ENCODE data around the gene SORCS3. TPM values are rescaled to one million over a fixed set of nuclear protein-coding genes. Genes with fewer than 3 reads are reported as not detected.

The SORCS3 gene
- total and polyA plus RNA-seq, 4 donors: 0.14 TPM; not detected in 3

DNA sequence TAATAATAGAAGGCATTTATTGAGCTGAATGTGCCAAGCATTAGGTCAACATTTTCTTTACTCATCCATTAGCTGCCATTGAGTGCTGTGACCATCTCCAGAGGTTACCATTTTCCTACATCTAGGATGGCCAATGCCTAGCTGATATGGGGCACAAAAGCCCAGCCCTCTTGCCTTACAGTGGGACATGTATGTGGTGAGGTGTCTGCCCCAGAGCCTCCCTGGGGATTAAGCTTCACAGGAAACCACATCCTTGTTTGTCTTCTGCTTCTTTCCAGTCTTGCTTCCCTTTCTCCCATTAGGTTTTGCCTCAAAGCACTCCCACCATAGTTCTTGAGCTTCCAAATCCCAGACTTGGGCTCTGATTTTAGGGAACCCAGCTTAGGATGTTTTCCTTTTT is 258.7 kb downstream of the SORCS3 start:
- TF ChIP-seq, protein P1, sequence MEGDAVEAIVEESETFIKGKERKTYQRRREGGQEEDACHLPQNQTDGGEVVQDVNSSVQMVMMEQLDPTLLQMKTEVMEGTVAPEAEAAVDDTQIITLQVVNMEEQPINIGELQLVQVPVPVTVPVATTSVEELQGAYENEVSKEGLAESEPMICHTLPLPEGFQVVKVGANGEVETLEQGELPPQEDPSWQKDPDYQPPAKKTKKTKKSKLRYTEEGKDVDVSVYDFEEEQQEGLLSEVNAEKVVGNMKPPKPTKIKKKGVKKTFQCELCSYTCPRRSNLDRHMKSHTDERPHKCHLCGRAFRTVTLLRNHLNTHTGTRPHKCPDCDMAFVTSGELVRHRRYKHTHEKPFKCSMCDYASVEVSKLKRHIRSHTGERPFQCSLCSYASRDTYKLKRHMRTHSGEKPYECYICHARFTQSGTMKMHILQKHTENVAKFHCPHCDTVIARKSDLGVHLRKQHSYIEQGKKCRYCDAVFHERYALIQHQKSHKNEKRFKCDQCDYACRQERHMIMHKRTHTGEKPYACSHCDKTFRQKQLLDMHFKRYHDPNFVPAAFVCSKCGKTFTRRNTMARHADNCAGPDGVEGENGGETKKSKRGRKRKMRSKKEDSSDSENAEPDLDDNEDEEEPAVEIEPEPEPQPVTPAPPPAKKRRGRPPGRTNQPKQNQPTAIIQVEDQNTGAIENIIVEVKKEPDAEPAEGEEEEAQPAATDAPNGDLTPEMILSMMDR (IDR thresholded peaks at IDR 0.05; ENCODE audit: control extremely low read depth, extremely low read depth): no peak
- Histone ChIP-seq H3K9ac (ENCODE audit: insufficient read depth in 1 of 2, low read length in 2 of 2) (no peak overlapping the region), H3K9me3 (ENCODE audit: control insufficient read depth in 4 of 4, insufficient read depth in 3 of 4, low read length in 3 of 4) (peaks cover 0 to 8% (median 0%) of the 10 kb centered on the region in 4 donors), H3K27ac (ENCODE audit: low read depth in 1 of 2, low read length in 1 of 2) (no peak overlapping the region), H3K4me1 (ENCODE audit: control insufficient read depth in 5 of 5, insufficient read depth in 5 of 5, low read length in 5 of 5) (peaks cover 0 to 5% (median 0%) of the 10 kb centered on the region in 5 donors), H3K4me3 (no peak overlapping the region), H3K36me3 (ENCODE audit: control insufficient read depth in 4 of 4, insufficient read depth in 4 of 4, low read length in 4 of 4) (no peaks in the 10 kb centered on the region), H3K27me3 (ENCODE audit: control insufficient read depth in 3 of 3, insufficient read depth in 3 of 3, low read length in 2 of 3) (no peaks in the 10 kb centered on the region)
- ATAC-seq (ENCODE audit: insufficient read depth, low FRiP score): no peak
- DNase-seq: no peak

GRCh38 chr10:104903433-104903832 is 262.3 kb downstream of the SORCS3 start:
- Histone ChIP-seq H3K27me3 (ENCODE audit: control insufficient read depth in 3 of 3, insufficient read depth in 3 of 3, low read length in 2 of 3) (peaks cover 0 to 5% (median 0%) of the 10 kb centered on the region in 3 donors), H3K9ac (ENCODE audit: insufficient read depth in 1 of 2, low read length in 2 of 2) (no peak overlapping the region), H3K36me3 (ENCODE audit: control insufficient read depth in 4 of 4, insufficient read depth in 4 of 4, low read length in 4 of 4) (no peaks in the 10 kb centered on the region), H3K9me3 (ENCODE audit: control insufficient read depth in 4 of 4, insufficient read depth in 3 of 4, low read length in 3 of 4) (peaks cover 0 to 4% (median 0%) of the 10 kb centered on the region in 4 donors), H3K27ac (ENCODE audit: low read depth in 1 of 2, low read length in 1 of 2) (no peak overlapping the region), H3K4me1 (ENCODE audit: control insufficient read depth in 5 of 5, insufficient read depth in 5 of 5, low read length in 5 of 5) (no peaks in the 10 kb centered on the region), H3K4me3 (no peak overlapping the region)
- WGBS, 2 donors: 80 to 93% methylated on average over 3 of the region's 3 CpGs
- ATAC-seq (ENCODE audit: insufficient read depth, low FRiP score): no peak
- DNase-seq: no peak
- TF ChIP-seq, protein P1 (IDR thresholded peaks at IDR 0.05; ENCODE audit: control extremely low read depth, extremely low read depth): no peak

DNA sequence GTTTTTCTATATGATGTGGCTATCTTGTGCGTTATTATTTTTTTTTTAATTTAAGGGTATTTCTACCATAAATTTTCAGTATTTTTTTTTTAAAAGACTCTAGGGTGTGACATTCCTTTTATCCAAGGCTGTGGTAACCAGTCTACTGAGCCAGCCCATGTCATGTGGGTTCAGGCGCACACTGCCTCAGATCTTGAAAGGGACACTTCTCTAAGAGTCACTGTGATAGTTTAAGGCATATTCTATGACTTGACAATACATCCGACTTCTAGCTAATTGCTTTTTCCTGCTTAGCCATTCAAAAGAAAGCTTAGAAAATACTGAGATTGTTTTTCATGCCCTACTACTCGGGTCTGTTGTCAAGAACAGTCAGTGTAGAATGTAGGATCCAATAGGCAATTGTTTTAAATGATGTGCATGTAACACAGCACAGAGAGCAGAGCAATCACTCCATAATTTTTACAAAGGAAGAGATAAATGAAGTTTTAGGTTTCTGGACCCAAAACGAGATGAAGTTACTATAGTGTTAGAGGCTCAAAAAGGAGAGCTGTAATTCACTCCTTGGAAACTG is 263.7 kb downstream of the SORCS3 start:
- DNase-seq: no peak
- H3K27ac ChIP-seq (ENCODE audit: low read depth in 1 of 2, low read length in 1 of 2): no peak overlapping the region
- no peak overlapping the region for H3K9ac ChIP-seq (ENCODE audit: insufficient read depth in 1 of 2, low read length in 2 of 2)
- H3K9me3 ChIP-seq (ENCODE audit: control insufficient read depth in 4 of 4, insufficient read depth in 3 of 4, low read length in 3 of 4): peaks cover 0 to 4% (median 0%) of the 10 kb centered on the region in 4 donors
- WGBS, 2 donors: 66 to 80% methylated on average over 5 of the region's 5 CpGs
- no peaks in the 10 kb centered on the region for H3K4me1 ChIP-seq (ENCODE audit: control insufficient read depth in 5 of 5, insufficient read depth in 5 of 5, low read length in 5 of 5)
- no peaks in the 10 kb centered on the region for H3K36me3 ChIP-seq (ENCODE audit: control insufficient read depth in 4 of 4, insufficient read depth in 4 of 4, low read length in 4 of 4)
- no peak overlapping the region for H3K4me3 ChIP-seq
- H3K27me3 ChIP-seq (ENCODE audit: control insufficient read depth in 3 of 3, insufficient read depth in 3 of 3, low read length in 2 of 3): peaks cover 0 to 5% (median 0%) of the 10 kb centered on the region in 3 donors
- TF ChIP-seq, protein P1 (IDR thresholded peaks at IDR 0.05; ENCODE audit: control extremely low read depth, extremely low read depth): no peak
- ATAC-seq (ENCODE audit: insufficient read depth, low FRiP score): no peak

DNA sequence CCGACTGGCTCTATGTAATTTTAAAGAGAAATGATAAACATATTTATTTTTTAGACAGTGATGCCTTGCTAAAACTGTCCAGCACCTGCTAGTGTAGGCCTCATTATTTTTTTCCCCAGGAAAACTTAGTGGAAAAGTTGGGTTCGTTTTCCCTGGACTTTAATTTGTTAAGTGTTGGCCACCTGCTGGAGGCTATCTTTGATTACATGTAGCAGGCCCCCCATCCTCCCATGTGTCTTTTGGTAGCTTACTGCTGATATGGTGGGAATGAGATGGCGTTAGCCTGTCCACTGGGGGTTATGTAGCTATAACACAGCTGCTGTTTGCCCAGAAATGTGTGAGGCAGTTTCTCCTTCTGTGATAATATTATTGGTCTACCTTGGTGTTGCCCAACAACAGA is 265.0 kb downstream of the SORCS3 start:
- Histone ChIP-seq H3K4me1 (ENCODE audit: control insufficient read depth in 5 of 5, insufficient read depth in 5 of 5, low read length in 5 of 5) (no peaks in the 10 kb centered on the region), H3K36me3 (ENCODE audit: control insufficient read depth in 4 of 4, insufficient read depth in 4 of 4, low read length in 4 of 4) (no peaks in the 10 kb centered on the region), H3K27ac (ENCODE audit: low read depth in 1 of 2, low read length in 1 of 2) (no peak overlapping the region), H3K4me3 (no peak overlapping the region), H3K27me3 (ENCODE audit: control insufficient read depth in 3 of 3, insufficient read depth in 3 of 3, low read length in 2 of 3) (peaks cover 0 to 5% (median 0%) of the 10 kb centered on the region in 3 donors), H3K9me3 (ENCODE audit: control insufficient read depth in 4 of 4, insufficient read depth in 3 of 4, low read length in 3 of 4) (peaks cover 0 to 4% (median 0%) of the 10 kb centered on the region in 4 donors), H3K9ac (ENCODE audit: insufficient read depth in 1 of 2, low read length in 2 of 2) (no peak overlapping the region)
- ATAC-seq (ENCODE audit: insufficient read depth, low FRiP score) (no peak), DNase-seq (no peak)
- TF ChIP-seq, protein P1 (IDR thresholded peaks at IDR 0.05; ENCODE audit: control extremely low read depth, extremely low read depth): no peak
- WGBS, 2 donors: 46 to 56% methylated on average over 3 of the region's 3 CpGs

Data from lung (tissue), 12 donors.